H9 (cell line): ENCODE data around the gene EFNB3. TPM values are rescaled to one million over a fixed set of nuclear protein-coding genes. Genes with fewer than 3 reads are reported as not detected.

Experiments used
- DNase-seq: peaks from one replicate; pipeline ENCODE4 v3.0.0-alpha.2; 2017
- H2AFZ ChIP-seq: one replicate; pipeline ENCODE4 v1.6.1; 2013; ENCODE audit warnings: mild to moderate bottlenecking, low read length, control low read depth, moderate library complexity
- H2AK5ac ChIP-seq: 2 replicates; pipeline ENCODE4 v1.6.1; 2013; ENCODE audit warnings: low read length, control low read depth, mixed read lengths; ENCODE audit not compliant: insufficient read length
- H2BK120ac ChIP-seq: one replicate; pipeline ENCODE4 v1.6.1; 2013; ENCODE audit warnings: low read depth, mild to moderate bottlenecking, low read length, control low read depth, inconsistent platforms; ENCODE audit not compliant: poor library complexity, severe bottlenecking
- H2BK12ac ChIP-seq: 2 replicates; pipeline ENCODE4 v1.6.1; 2013; ENCODE audit warnings: low read length, control low read depth, mixed read lengths, low read depth; ENCODE audit not compliant: insufficient read length
- H2BK15ac ChIP-seq: 2 replicates; pipeline ENCODE4 v1.6.1; 2013; ENCODE audit warnings: low read depth, low read length, control low read depth
- H2BK20ac ChIP-seq: one replicate; pipeline ENCODE4 v1.6.1; 2013; ENCODE audit warnings: low read depth, mild to moderate bottlenecking, low read length, control low read depth, inconsistent platforms; ENCODE audit not compliant: poor library complexity, severe bottlenecking
- H2BK5ac ChIP-seq: 2 replicates; pipeline ENCODE4 v1.6.1; 2013; ENCODE audit warnings: low read length, control low read depth, mixed read lengths; ENCODE audit not compliant: insufficient read length
- H3K14ac ChIP-seq: 2 replicates; pipeline ENCODE4 v1.6.1; 2013; ENCODE audit warnings: low read length, control low read depth; ENCODE audit not compliant: insufficient read depth
- H3K18ac ChIP-seq: 2 replicates; pipeline ENCODE4 v1.6.1; 2013; ENCODE audit warnings: low read depth, mild to moderate bottlenecking, mixed read lengths, low read length, control low read depth; ENCODE audit not compliant: insufficient read length
- H3K23ac ChIP-seq: 2 replicates; pipeline ENCODE4 v1.6.1; 2013; ENCODE audit warnings: low read length, control low read depth, mixed read lengths, low read depth; ENCODE audit not compliant: insufficient read length
- H3K23me2 ChIP-seq: 2 replicates; pipeline ENCODE4 v1.6.1; 2013; ENCODE audit warnings: low read depth, mild to moderate bottlenecking, mixed read lengths, low read length, control low read depth; ENCODE audit not compliant: insufficient read length, poor library complexity, severe bottlenecking
- H3K27ac ChIP-seq: 2 replicates; pipeline ENCODE4 v1.5.1; 2013; ENCODE audit warnings: low read length, control low read depth, mixed read lengths, low read depth; ENCODE audit not compliant: insufficient read length
- H3K27me3 ChIP-seq: 2 replicates; pipeline ENCODE4 v1.6.1; 2013; ENCODE audit warnings: low read length, control low read depth, inconsistent platforms; ENCODE audit not compliant: insufficient read depth
- H3K4ac ChIP-seq: 2 replicates; pipeline ENCODE4 v1.6.1; 2013; ENCODE audit warnings: low read depth, mild to moderate bottlenecking, control low read depth, inconsistent platforms, low read length, moderate library complexity
- H3K4me1 ChIP-seq: 2 replicates; pipeline ENCODE4 v1.6.1; 2013; ENCODE audit warnings: low read length, control low read depth, inconsistent platforms; ENCODE audit not compliant: insufficient read depth
- H3K4me2 ChIP-seq: 2 replicates; pipeline ENCODE4 v1.6.1; 2013; ENCODE audit warnings: low read length, control low read depth, mixed read lengths; ENCODE audit not compliant: insufficient read length, insufficient read depth
- H3K56ac ChIP-seq: 2 replicates; pipeline ENCODE4 v1.6.1; 2013; ENCODE audit warnings: low read depth, mild to moderate bottlenecking, mixed read lengths, low read length, control low read depth; ENCODE audit not compliant: insufficient read length
- H3K79me1 ChIP-seq: 2 replicates; pipeline ENCODE4 v1.6.1; 2013; ENCODE audit warnings: low read depth, mild to moderate bottlenecking, moderate library complexity, low read length, control low read depth, inconsistent platforms; ENCODE audit not compliant: insufficient read depth, poor library complexity, severe bottlenecking
- H3K79me2 ChIP-seq: 2 replicates; pipeline ENCODE4 v1.6.1; 2013; ENCODE audit warnings: low read length, control low read depth, inconsistent platforms; ENCODE audit not compliant: insufficient read depth
- H3K9ac ChIP-seq: 2 replicates; pipeline ENCODE4 v1.6.1; 2013; ENCODE audit warnings: low read length, control low read depth, mixed read lengths; ENCODE audit not compliant: insufficient read length; ENCODE audit errors: extremely low read depth
- H3K9me3 ChIP-seq: one replicate; pipeline ENCODE4 v1.6.1; 2013; ENCODE audit warnings: low read depth, low read length, inconsistent platforms; ENCODE audit not compliant: control insufficient read depth
- H3T11ph ChIP-seq: one replicate; pipeline ENCODE4 v1.6.1; 2013; ENCODE audit warnings: mild to moderate bottlenecking, low read length, control low read depth, inconsistent platforms
- H4K20me1 ChIP-seq: one replicate; pipeline ENCODE4 v1.6.1; 2013; ENCODE audit not compliant: control insufficient read depth, insufficient read length, insufficient read depth
- H4K5ac ChIP-seq: 2 replicates; pipeline ENCODE4 v1.6.1; 2013; ENCODE audit warnings: low read depth, mild to moderate bottlenecking, mixed read lengths, low read length, control low read depth; ENCODE audit not compliant: insufficient read length
- H4K8ac ChIP-seq: replicated peaks from 2 replicates; pipeline ENCODE4 v1.6.1; 2013; ENCODE audit warnings: low read length, control low read depth, mixed read lengths, low read depth; ENCODE audit not compliant: insufficient read length
- H4K91ac ChIP-seq: 2 replicates; pipeline ENCODE4 v1.6.1; 2013; ENCODE audit warnings: low read depth, mild to moderate bottlenecking, moderate library complexity, mixed read lengths, low read length, control low read depth; ENCODE audit not compliant: insufficient read length
- H3K27ac Mint-ChIP-seq, 3 experiments: 2 replicates in 2 of 3; 3 replicates in 1 of 3; pipeline ENCODE4 v1.8.0; 2020 to 2021; ENCODE audit warnings: mixed read lengths in 3 of 3, mild to moderate bottlenecking in 1 of 3, moderate library complexity in 1 of 3
- H3K27me3 Mint-ChIP-seq: 2 replicates; pipeline ENCODE4 v1.8.0; 2021; ENCODE audit warnings: low read depth, mild to moderate bottlenecking, moderate library complexity, mixed read lengths
- H3K36me3 Mint-ChIP-seq, 3 experiments: 2 replicates in 2 of 3; 3 replicates in 1 of 3; pipeline ENCODE4 v1.8.0; 2020 to 2021; ENCODE audit warnings: low read depth in 3 of 3, mixed read lengths in 3 of 3; ENCODE audit not compliant: insufficient read depth in 1 of 3
- H3K4me1 Mint-ChIP-seq, 2 experiments: 2 replicates each; pipeline ENCODE4 v1.8.0; 2020; ENCODE audit warnings: mixed read lengths in 2 of 2
- H3K4me3 Mint-ChIP-seq, 2 experiments: 2 replicates in 1 of 2; 3 replicates in 1 of 2; pipeline ENCODE4 v1.8.0; 2020 to 2021; ENCODE audit warnings: mild to moderate bottlenecking in 2 of 2, mixed read lengths in 2 of 2, moderate library complexity in 1 of 2
- H3K9me3 Mint-ChIP-seq, 2 experiments: 2 replicates in 1 of 2; 3 replicates in 1 of 2; pipeline ENCODE4 v1.8.0; 2020; ENCODE audit warnings: mild to moderate bottlenecking in 2 of 2, mixed read lengths in 2 of 2, moderate library complexity in 1 of 2
- WGBS: extraction: QIAGEN DNeasy Blood & Tissue Kit; methylation state at CpG from one replicate; pipeline ENCODE4 v1.1.7; 2013; ENCODE audit warnings: missing lambda C conversion rate, low lambda C conversion rate, mixed read lengths; ENCODE audit not compliant: insufficient read length; ENCODE audit errors: extremely low coverage; 5-methylcytosine and 5-hydroxymethylcytosine counted together
- total RNA-seq: library from RNA; stranded (reverse); gene quantifications from 2 replicates; pipeline ENCODE4 v1.2.1, GENCODE V29; 2021
- TF ChIP-seq, protein P1 (sequence below): fragments of 200-600 bp; sonication (generic); conservative IDR thresholded peaks from 3 replicates; pipeline ENCODE4 v1.8.0; 2021; ENCODE audit warnings: antibody characterized with exemption, mild to moderate bottlenecking

The EFNB3 gene
- total RNA-seq, 1 experiment from 2014 or later, result 11.3 TPM

DNA sequence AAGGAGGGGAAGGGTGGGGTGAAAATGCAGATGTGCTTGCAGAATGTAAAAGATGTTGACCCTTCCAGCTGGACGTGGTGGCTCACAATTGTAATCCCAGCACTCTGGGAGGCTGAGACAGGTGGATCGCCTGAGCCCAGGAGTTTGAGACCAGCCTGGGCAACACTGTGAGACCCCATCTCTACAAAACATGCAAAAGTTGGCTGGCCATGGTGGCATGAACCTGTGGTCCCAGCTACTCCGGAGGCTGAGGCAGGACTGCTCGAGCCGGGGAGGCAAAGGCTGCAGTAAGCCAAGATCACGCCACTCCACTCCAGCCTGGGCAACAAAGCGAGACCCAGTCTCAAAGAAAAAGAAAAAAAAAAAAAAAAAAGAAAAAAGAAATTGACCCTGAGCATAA is 36.5 kb upstream of the EFNB3 start:
- H3T11ph ChIP-seq, result no peak overlapping the region
- H2BK20ac ChIP-seq, result no peak overlapping the region
- H3K4me2 ChIP-seq, result no peak overlapping the region
- no peak overlapping the region for H2BK120ac ChIP-seq
- no peaks in the 10 kb centered on the region for H3K79me1 ChIP-seq
- H3K36me3 Mint-ChIP-seq, result peaks cover 37 to 67% (median 64%) of the 10 kb centered on the region in 3 experiments
- H2BK12ac ChIP-seq, result no peak overlapping the region
- no peak overlapping the region for H3K4ac ChIP-seq
- no peaks in the 10 kb centered on the region for H3K4me1 ChIP-seq
- H3K14ac ChIP-seq, result no peak overlapping the region
- H4K5ac ChIP-seq, result no peak overlapping the region
- no peak overlapping the region for H3K56ac ChIP-seq
- no peak overlapping the region for H3K9ac ChIP-seq
- H3K9me3 Mint-ChIP-seq, result peaks cover 3% of the 10 kb centered on the region in 2 experiments
- H2BK15ac ChIP-seq, result no peak overlapping the region
- no peak overlapping the region for H2AFZ ChIP-seq
- no peak overlapping the region for H3K27ac ChIP-seq
- peaks cover 1 to 9% of the 10 kb centered on the region in 2 experiments; a peak in 2 of 4 replicates for H3K4me1 Mint-ChIP-seq
- TF ChIP-seq, protein P1, sequence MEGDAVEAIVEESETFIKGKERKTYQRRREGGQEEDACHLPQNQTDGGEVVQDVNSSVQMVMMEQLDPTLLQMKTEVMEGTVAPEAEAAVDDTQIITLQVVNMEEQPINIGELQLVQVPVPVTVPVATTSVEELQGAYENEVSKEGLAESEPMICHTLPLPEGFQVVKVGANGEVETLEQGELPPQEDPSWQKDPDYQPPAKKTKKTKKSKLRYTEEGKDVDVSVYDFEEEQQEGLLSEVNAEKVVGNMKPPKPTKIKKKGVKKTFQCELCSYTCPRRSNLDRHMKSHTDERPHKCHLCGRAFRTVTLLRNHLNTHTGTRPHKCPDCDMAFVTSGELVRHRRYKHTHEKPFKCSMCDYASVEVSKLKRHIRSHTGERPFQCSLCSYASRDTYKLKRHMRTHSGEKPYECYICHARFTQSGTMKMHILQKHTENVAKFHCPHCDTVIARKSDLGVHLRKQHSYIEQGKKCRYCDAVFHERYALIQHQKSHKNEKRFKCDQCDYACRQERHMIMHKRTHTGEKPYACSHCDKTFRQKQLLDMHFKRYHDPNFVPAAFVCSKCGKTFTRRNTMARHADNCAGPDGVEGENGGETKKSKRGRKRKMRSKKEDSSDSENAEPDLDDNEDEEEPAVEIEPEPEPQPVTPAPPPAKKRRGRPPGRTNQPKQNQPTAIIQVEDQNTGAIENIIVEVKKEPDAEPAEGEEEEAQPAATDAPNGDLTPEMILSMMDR, result no peak
- no peaks in the 10 kb centered on the region for H3K27me3 ChIP-seq
- no peak overlapping the region for H3K23ac ChIP-seq
- no CpG with 5 or more reads among the region's 7 CpGs for WGBS
- no peaks in the 10 kb centered on the region for H3K79me2 ChIP-seq
- H3K27ac Mint-ChIP-seq, result no peak overlapping the region
- H2AK5ac ChIP-seq, result no peak overlapping the region
- no peak overlapping the region for H3K4me3 Mint-ChIP-seq
- H3K18ac ChIP-seq, result no peak overlapping the region
- no peak overlapping the region for H4K91ac ChIP-seq
- no peaks in the 10 kb centered on the region for H3K23me2 ChIP-seq
- H4K8ac ChIP-seq, result no peak overlapping the region
- no peaks in the 10 kb centered on the region for H4K20me1 ChIP-seq
- H2BK5ac ChIP-seq, result no peak overlapping the region
- no peak for DNase-seq
- peaks cover 3% of the 10 kb centered on the region for H3K9me3 ChIP-seq
- no peaks in the 10 kb centered on the region for H3K27me3 Mint-ChIP-seq
